Measurements from ENCODE around the gene AIRE. TPM values are rescaled to one million over a fixed set of nuclear protein-coding genes. Genes with fewer than 3 reads are reported as not detected.

The AIRE gene
- total and polyA plus RNA-seq, 2 of the 13 experiments (the other 11 are each of a cell fraction or from before 2014, with no cell fraction given), result not detected

- BruUV-seq (replicated peaks), result no TSS peak
- no peak overlapping the region for H3K4me3 ChIP-seq (replicated peaks in 1 of 3; ENCODE audit: insufficient read depth in 1 of 3, low read depth in 2 of 3, low read length in 3 of 3)
- ATAC-seq, result no peak
- intact Hi-C loops (cut with micrococcal nuclease; ENCODE audit: unreplicated experiment) (no loop called here), in situ Hi-C loops (cut with HindIII; ENCODE audit: extremely low pct_ligation_motif_present, low pct_unique_long_range_greater_than_20kb) (no loop called here)
- H3K9ac ChIP-seq (ENCODE audit: insufficient read depth, low read depth, low read length), result no peak overlapping the region
- no peaks in the 10 kb centered on the region for H3K4me1 ChIP-seq (ENCODE audit: insufficient read depth, low read length)
- H3K27me3 ChIP-seq (ENCODE audit: control insufficient read depth in 1 of 2, insufficient read depth in 2 of 2, low read length in 2 of 2), result peaks cover 6 to 50% of the 10 kb centered on the region in 2 experiments
- no peak for TF ChIP-seq KDM5A (IDR thresholded peaks at IDR 0.05; ENCODE audit: borderline replicate concordance, low read length)
- no peak for TF ChIP-seq MEIS2 (CRISPR knock-in tag; IDR thresholded peaks at IDR 0.05)
- TF ChIP-seq, protein P1, sequence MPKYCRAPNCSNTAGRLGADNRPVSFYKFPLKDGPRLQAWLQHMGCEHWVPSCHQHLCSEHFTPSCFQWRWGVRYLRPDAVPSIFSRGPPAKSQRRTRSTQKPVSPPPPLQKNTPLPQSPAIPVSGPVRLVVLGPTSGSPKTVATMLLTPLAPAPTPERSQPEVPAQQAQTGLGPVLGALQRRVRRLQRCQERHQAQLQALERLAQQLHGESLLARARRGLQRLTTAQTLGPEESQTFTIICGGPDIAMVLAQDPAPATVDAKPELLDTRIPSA (CRISPR knock-in tag; IDR thresholded peaks at IDR 0.05; ENCODE audit: borderline replicate concordance), result no peak
- no peak for TF ChIP-seq FOXA3 (CRISPR knock-in tag; IDR thresholded peaks at IDR 0.05)
- TF ChIP-seq CREM (IDR thresholded peaks at IDR 0.05), result no peak
- no peak for TF ChIP-seq CREM (CRISPR knock-in tag; IDR thresholded peaks at IDR 0.05)
- no peak for TF ChIP-seq ZNF484 (CRISPR knock-in tag; IDR thresholded peaks at IDR 0.05; ENCODE audit: borderline replicate concordance, low read depth)
- TF ChIP-seq NFE2 (CRISPR knock-in tag; IDR thresholded peaks at IDR 0.05), result no peak
- TF ChIP-seq ZNF549 (CRISPR knock-in tag; IDR thresholded peaks at IDR 0.05), result no peak
- TF ChIP-seq, protein P2, sequence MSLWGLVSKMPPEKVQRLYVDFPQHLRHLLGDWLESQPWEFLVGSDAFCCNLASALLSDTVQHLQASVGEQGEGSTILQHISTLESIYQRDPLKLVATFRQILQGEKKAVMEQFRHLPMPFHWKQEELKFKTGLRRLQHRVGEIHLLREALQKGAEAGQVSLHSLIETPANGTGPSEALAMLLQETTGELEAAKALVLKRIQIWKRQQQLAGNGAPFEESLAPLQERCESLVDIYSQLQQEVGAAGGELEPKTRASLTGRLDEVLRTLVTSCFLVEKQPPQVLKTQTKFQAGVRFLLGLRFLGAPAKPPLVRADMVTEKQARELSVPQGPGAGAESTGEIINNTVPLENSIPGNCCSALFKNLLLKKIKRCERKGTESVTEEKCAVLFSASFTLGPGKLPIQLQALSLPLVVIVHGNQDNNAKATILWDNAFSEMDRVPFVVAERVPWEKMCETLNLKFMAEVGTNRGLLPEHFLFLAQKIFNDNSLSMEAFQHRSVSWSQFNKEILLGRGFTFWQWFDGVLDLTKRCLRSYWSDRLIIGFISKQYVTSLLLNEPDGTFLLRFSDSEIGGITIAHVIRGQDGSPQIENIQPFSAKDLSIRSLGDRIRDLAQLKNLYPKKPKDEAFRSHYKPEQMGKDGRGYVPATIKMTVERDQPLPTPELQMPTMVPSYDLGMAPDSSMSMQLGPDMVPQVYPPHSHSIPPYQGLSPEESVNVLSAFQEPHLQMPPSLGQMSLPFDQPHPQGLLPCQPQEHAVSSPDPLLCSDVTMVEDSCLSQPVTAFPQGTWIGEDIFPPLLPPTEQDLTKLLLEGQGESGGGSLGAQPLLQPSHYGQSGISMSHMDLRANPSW (CRISPR knock-in tag; IDR thresholded peaks at IDR 0.05; ENCODE audit: borderline replicate concordance), result no peak
- TF ChIP-seq ZNF501 (CRISPR knock-in tag; IDR thresholded peaks at IDR 0.05), result no peak
- TF ChIP-seq ZBTB20 (CRISPR knock-in tag; IDR thresholded peaks at IDR 0.05; ENCODE audit: borderline replicate concordance, low read depth), result no peak
- TF ChIP-seq ZNF619 (CRISPR knock-in tag; IDR thresholded peaks at IDR 0.05), result no peak
- no peak for TF ChIP-seq NBN (conservative IDR thresholded peaks at IDR 0.05)
- no peak for TF ChIP-seq HNRNPH1 (optimal IDR thresholded peaks at IDR 0.05; ENCODE audit: low read depth, low read length)
- no peak for TF ChIP-seq CREB1 (IDR thresholded peaks at IDR 0.05)
- no peak for TF ChIP-seq CREB1 (CRISPR knock-in tag; IDR thresholded peaks at IDR 0.05)
- H3K79me2 ChIP-seq (ENCODE audit: insufficient read depth, low read length), result no peaks in the 10 kb centered on the region
- no peak overlapping the region for H2AFZ ChIP-seq (ENCODE audit: low read length)
- H4K20me1 ChIP-seq (ENCODE audit: insufficient read depth, low read length), result no peaks in the 10 kb centered on the region
- no peaks in the 10 kb centered on the region for H3K36me3 ChIP-seq (replicated peaks in 1 of 2; ENCODE audit: control insufficient read depth in 1 of 2, insufficient read depth in 2 of 2, low read length in 2 of 2)
- DNase-seq (ENCODE audit: low spot score), result no peak
- no peak overlapping the region for H3K4me2 ChIP-seq (ENCODE audit: low read depth, low read length)
- FAIRE-seq, result no peak
- H3K9me3 ChIP-seq (ENCODE audit: low read length), result no peaks in the 10 kb centered on the region
- no peak overlapping the region for H3K27ac ChIP-seq (ENCODE audit: extremely low read length, insufficient read depth, low read length)
- POLR2A ChIA-PET, result no interaction called here
- WGBS (ENCODE audit: low lambda C conversion rate), result 47% methylated on average over 5 of the region's 11 CpGs
- CTCF ChIA-PET (ENCODE audit: low intra/inter-chr PET ratio, low total read pairs), result no interaction called here
Measured at GRCh38 chr21:44283948-44284347, 1.7 kb upstream of the AIRE start.

Data from HepG2 (cell line).